AG04450 (cell line): ENCODE results near the gene UPK1B. TPM values are rescaled to one million over a fixed set of nuclear protein-coding genes. Genes with fewer than 3 reads are reported as not detected.

Experiments used
- CTCF ChIA-PET: fragments of 300-600, 350-600 bp; formaldehyde crosslinking; extraction: SDS; loops from one replicate; lab custom pipeline; 2022; ENCODE audit warnings: antibody characterized with exemption, inconsistent platforms; lab: Charles Lee
- POLR2A ChIA-PET: fragments of 350-600 bp; formaldehyde crosslinking; extraction: SDS; loops from one replicate; lab custom pipeline; 2021; ENCODE audit warnings: antibody characterized with exemption, inconsistent platforms; lab: Yijun Ruan, JAX
- DNase-seq: peaks from one replicate; pipeline ENCODE4 v3.0.0-alpha.2; 2011; ENCODE audit warnings: low read depth, low spot score
- H3K27ac ChIP-seq: one replicate; pipeline ENCODE4 v1.5.1; 2012; ENCODE audit warnings: low read depth, low read length, control low read depth
- H3K27me3 ChIP-seq: one replicate; pipeline ENCODE4 v1.6.0; 2012; ENCODE audit warnings: low read length; ENCODE audit not compliant: control insufficient read depth, insufficient read depth
- H3K4me3 ChIP-seq: 2 replicates; pipeline ENCODE4 v1.5.1; 2011; ENCODE audit warnings: mild to moderate bottlenecking, low read depth, low read length, control low read depth
- H3K9me3 ChIP-seq: 2 replicates; pipeline ENCODE4 v1.5.1; 2012; ENCODE audit warnings: low read length; ENCODE audit not compliant: control insufficient read depth, insufficient read depth
- polyA plus RNA-seq: library from polyadenylated mRNA; depleted of rRNA; stranded (reverse); fragments of >200 nt; gene quantifications from 2 replicates; pipeline ENCODE4 v1.2.3, GENCODE V29; 2011
- TF ChIP-seq, protein P1 (sequence below): IDR thresholded peaks from 2 replicates; pipeline ENCODE4 v1.5.1; 2011; ENCODE audit warnings: low read depth, low read length, control low read depth, inconsistent platforms

The UPK1B gene
- polyA plus RNA-seq, 1 experiment = 0.32 TPM

DNA sequence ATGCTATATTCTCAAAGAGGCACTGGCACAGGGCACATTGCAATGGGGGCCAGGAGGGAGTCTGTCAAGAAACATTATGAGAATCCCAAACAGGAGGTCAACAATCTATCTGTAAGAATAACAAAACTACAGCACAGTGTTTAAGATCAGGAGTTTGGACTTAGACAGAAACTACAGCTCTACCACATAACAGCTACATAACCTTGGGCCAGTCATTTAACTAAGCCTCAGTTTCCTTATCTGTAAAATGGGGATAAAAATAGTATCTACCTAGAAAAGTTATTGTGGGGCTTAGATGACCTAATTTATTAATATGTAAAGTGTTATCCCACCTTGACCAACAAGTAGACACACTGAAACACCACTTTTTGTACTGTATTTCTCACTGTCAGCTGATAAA is 57.3 kb downstream of the UPK1B start:
- DNase-seq = no peak
- ChIA-PET POLR2A (no interaction called here), CTCF (interaction anchor here (0.8 to 2.8 kb wide), 3 partner anchors 10 to 346 kb away, joined by 3 to 11 read pairs (median 3); partner anchors contain the start of genes B4GALT4 and TEX55)
- Histone ChIP-seq H3K9me3 (no peaks in the 10 kb centered on the region), H3K27me3 (no peaks in the 10 kb centered on the region), H3K4me3 (no peak overlapping the region), H3K27ac (no peak overlapping the region)
- TF ChIP-seq, protein P1, sequence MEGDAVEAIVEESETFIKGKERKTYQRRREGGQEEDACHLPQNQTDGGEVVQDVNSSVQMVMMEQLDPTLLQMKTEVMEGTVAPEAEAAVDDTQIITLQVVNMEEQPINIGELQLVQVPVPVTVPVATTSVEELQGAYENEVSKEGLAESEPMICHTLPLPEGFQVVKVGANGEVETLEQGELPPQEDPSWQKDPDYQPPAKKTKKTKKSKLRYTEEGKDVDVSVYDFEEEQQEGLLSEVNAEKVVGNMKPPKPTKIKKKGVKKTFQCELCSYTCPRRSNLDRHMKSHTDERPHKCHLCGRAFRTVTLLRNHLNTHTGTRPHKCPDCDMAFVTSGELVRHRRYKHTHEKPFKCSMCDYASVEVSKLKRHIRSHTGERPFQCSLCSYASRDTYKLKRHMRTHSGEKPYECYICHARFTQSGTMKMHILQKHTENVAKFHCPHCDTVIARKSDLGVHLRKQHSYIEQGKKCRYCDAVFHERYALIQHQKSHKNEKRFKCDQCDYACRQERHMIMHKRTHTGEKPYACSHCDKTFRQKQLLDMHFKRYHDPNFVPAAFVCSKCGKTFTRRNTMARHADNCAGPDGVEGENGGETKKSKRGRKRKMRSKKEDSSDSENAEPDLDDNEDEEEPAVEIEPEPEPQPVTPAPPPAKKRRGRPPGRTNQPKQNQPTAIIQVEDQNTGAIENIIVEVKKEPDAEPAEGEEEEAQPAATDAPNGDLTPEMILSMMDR = no peak

DNA sequence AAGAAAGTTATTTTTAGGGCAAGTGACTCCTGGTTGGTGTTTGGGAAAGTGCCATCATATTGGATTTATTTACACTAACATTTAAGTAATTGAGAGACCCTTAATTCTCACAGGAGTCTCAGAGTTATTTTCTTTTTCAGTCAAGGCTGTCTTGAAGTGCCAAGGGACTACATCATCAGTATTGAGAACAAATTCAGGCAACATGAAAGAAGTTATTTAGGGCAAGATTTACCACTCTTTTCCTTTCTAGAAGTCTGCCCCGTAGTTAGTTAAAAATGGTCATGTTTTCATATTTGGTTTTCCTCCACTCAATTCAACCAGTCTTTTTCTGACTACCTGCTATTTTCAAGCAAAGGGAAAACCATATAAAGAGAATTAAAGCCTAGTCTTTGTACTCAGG is 61.2 kb downstream of the UPK1B start:
- POLR2A ChIA-PET = interaction anchor here (0.6 kb wide), 1 partner anchor 98 kb away, joined by 6 read pairs; no protein-coding TSS in a partner anchor
- TF ChIP-seq, protein P1 = no peak
- H3K27ac ChIP-seq = no peak overlapping the region
- no peaks in the 10 kb centered on the region for H3K27me3 ChIP-seq
- CTCF ChIA-PET = interaction anchor here (1.1 kb wide), 2 partner anchors 11 to 350 kb away, joined by 3 read pairs; no protein-coding TSS in a partner anchor
- H3K4me3 ChIP-seq = no peak overlapping the region
- no peak for DNase-seq
- H3K9me3 ChIP-seq = no peaks in the 10 kb centered on the region

DNA sequence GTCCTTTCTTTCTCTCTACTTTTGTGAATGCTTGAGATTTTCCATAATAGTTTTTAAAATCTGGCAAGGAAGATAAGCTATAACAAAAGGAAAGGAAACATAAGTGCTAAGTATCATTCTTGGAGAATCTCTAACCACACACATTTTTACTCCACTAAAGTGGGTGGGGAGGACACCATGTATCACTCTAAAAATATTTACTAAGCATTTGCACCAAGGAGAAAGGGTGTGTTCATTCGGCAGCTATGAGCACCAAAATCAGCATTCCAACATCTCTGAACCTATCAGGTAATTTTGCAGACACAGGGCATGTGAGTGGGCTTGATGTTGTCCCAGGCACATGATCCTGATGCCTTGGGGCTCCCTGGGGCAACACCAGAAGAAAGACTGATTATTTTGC is 61.8 kb downstream of the UPK1B start:
- CTCF ChIA-PET = interaction anchor here (0.6 to 1.1 kb wide), 3 partner anchors 12 to 533 kb away, joined by 3 read pairs; no protein-coding TSS in a partner anchor
- H3K27ac ChIP-seq = no peak overlapping the region

DNA sequence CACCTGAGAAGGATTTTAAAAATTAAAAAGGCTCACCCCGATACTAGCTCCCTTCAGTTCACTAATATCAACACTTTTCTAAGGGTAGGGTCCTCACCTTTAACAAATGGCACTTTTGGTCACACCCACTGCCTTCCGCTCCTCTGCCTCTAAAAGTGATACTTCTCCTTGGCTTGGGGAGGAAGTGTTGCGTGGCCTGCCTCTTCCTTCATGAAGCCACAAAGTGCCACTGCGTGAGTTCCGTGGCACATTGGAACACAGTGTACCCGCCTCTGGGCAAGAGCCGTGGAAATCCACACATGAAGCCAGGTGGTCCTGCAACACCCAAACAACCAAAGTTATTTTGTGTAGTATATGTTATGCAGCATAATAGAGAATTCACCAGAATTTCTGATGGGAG is 63.4 kb downstream of the UPK1B start:
- Histone ChIP-seq H3K27me3 (no peaks in the 10 kb centered on the region), H3K27ac (no peak overlapping the region), H3K9me3 (no peaks in the 10 kb centered on the region), H3K4me3 (no peak overlapping the region)
- ChIA-PET CTCF (interaction anchor here (0.7 to 2.7 kb wide), 3 partner anchors 9 to 93 kb away, joined by 3 to 8 read pairs (median 3); partner anchors contain the start of gene TEX55), POLR2A (interaction anchor here (0.7 kb wide), 1 partner anchor 86 kb away, joined by 3 read pairs; no protein-coding TSS in a partner anchor)
- DNase-seq = no peak
- TF ChIP-seq, protein P1 = no peak

More for the DNA sequence above, 61.8 kb downstream of the UPK1B start:
- POLR2A ChIA-PET = interaction anchor here (0.6 kb wide), 1 partner anchor 97 kb away, joined by 6 read pairs; no protein-coding TSS in a partner anchor
- H3K4me3 ChIP-seq = no peak overlapping the region
- H3K9me3 ChIP-seq = no peaks in the 10 kb centered on the region
- no peaks in the 10 kb centered on the region for H3K27me3 ChIP-seq
- no peak for DNase-seq
- TF ChIP-seq, protein P1 = no peak

DNA sequence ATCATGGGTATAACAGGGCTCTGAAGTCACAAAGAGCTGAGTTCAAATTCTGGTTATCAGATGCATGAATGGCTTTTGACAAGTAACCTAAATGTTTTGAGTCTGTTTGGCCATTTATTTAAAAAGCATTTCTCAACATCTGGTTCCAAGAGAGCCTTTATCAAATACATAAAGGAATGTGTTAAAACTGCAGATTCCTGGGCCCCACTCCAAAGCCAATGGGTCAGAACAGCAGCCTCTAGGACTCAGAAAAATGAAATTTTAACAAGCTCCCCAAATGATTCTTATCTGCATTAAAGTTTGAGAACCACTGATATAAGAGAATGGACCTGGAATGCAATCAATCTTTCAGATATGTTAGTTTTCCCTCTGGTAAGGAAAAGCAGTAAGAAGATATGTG is 63.9 kb downstream of the UPK1B start:
- no peak overlapping the region for H3K27ac ChIP-seq
- ChIA-PET POLR2A (interaction anchor here (0.7 kb wide), 1 partner anchor 85 kb away, joined by 3 read pairs; no protein-coding TSS in a partner anchor), CTCF (interaction anchor here (0.7 to 2.7 kb wide), 4 partner anchors 10 to 93 kb away, joined by 3 to 8 read pairs (median 3); partner anchors contain the start of gene TEX55)
- TF ChIP-seq, protein P1 = no peak
- DNase-seq = no peak
- H3K4me3 ChIP-seq = no peak overlapping the region
- H3K27me3 ChIP-seq = no peaks in the 10 kb centered on the region
- H3K9me3 ChIP-seq = no peaks in the 10 kb centered on the region
